Caco-2 (cell line): ENCODE results near the gene PLBD2. TPM values are rescaled to one million over a fixed set of nuclear protein-coding genes. Genes with fewer than 3 reads are reported as not detected.

Experiments
- BruUV-seq: library from RNA; stranded (reverse); fragments of 400-500 nt; replicated peaks from 2 replicates; lab custom pipeline; 2021; lab: Mats Ljungman, UMichigan
- CTCF ChIA-PET: fragments of 300-600 bp; sonication (Branson Sonifier 250); formaldehyde crosslinking; loops from one replicate; lab custom pipeline; 2022; ENCODE audit warnings: antibody characterized with exemption; lab: Charles Lee
- POLR2A ChIA-PET: fragments of 300-600 bp; sonication (Branson Sonifier 250); formaldehyde crosslinking; loops from one replicate; lab custom pipeline; 2022; ENCODE audit warnings: antibody characterized with exemption; lab: Charles Lee
- DNase-seq, 2 experiments: peaks; one replicate each; pipeline versions ENCODE4 v3.0.0 to v3.0.0-alpha.2; 2020 to 2022
- H3K27me3 ChIP-seq: replicated peaks from 2 replicates; pipeline ENCODE4 v1.6.0; 2011; ENCODE audit warnings: low read length; ENCODE audit not compliant: control insufficient read depth, insufficient read depth
- H3K36me3 ChIP-seq: 2 replicates; pipeline ENCODE4 v1.5.1; 2011; ENCODE audit warnings: low read length; ENCODE audit not compliant: control insufficient read depth, insufficient read depth
- H3K4me1 ChIP-seq: fragments of 250-450 bp; sonication (Bioruptor Pico); 2 replicates; pipeline ENCODE4 v1.5.1; 2020; ENCODE audit warnings: mild to moderate bottlenecking
- H3K4me3 ChIP-seq: 2 replicates; pipeline ENCODE4 v1.5.1; 2011; ENCODE audit warnings: low read depth, mild to moderate bottlenecking, control low read depth, low read length
- H3K9me3 ChIP-seq: fragments of 250-450 bp; sonication (Bioruptor Pico); 2 replicates; pipeline ENCODE4 v1.5.1; 2020; ENCODE audit warnings: mild to moderate bottlenecking, moderate library complexity
- H3K27ac Mint-ChIP-seq: one replicate; pipeline ENCODE4 v1.8.0; 2022; ENCODE audit warnings: mixed read lengths; ENCODE audit not compliant: unreplicated experiment
- H3K27me3 Mint-ChIP-seq: one replicate; pipeline ENCODE4 v1.8.0; 2022; ENCODE audit warnings: mixed read lengths; ENCODE audit not compliant: insufficient read depth, unreplicated experiment
- H3K36me3 Mint-ChIP-seq: one replicate; pipeline ENCODE4 v1.8.0; 2022; ENCODE audit warnings: mild to moderate bottlenecking, mixed read lengths; ENCODE audit not compliant: insufficient read depth, unreplicated experiment
- H3K4me1 Mint-ChIP-seq: one replicate; pipeline ENCODE4 v1.8.0; 2022; ENCODE audit warnings: low read depth, mixed read lengths; ENCODE audit not compliant: unreplicated experiment
- H3K4me3 Mint-ChIP-seq: one replicate; pipeline ENCODE4 v1.8.0; 2022; ENCODE audit warnings: mild to moderate bottlenecking, moderate library complexity, mixed read lengths; ENCODE audit not compliant: unreplicated experiment
- H3K9me3 Mint-ChIP-seq: one replicate; pipeline ENCODE4 v1.8.0; 2022; ENCODE audit warnings: mixed read lengths; ENCODE audit not compliant: unreplicated experiment
- CTCF ChIP-seq, 2 experiments: fragments of 200-600 bp in 1 of 2; IDR thresholded peaks; 1 replicate in 1 of 2; 2 replicates in 1 of 2; pipeline versions ENCODE4 v1.5.1 to v1.8.0; 2011 to 2022; ENCODE audit warnings: antibody characterized with exemption in 1 of 2, control low read depth in 1 of 2, inconsistent platforms in 1 of 2, low read depth in 1 of 2, low read length in 1 of 2, mild to moderate bottlenecking in 1 of 2, moderate library complexity in 1 of 2; ENCODE audit not compliant: insufficient read depth in 1 of 2, severe bottlenecking in 1 of 2, unreplicated experiment in 1 of 2
- intact Hi-C: fragments of 100-400 bp; cut with micrococcal nuclease; formaldehyde crosslinking; loops from one replicate; pipeline ENCODE4 v1.10.0; 2022; ENCODE audit not compliant: unreplicated experiment
- total RNA-seq: library from RNA; stranded (reverse); gene quantifications from 2 replicates; pipeline ENCODE4 v1.2.3, GENCODE V29; 2022

Gene PLBD2
- total RNA-seq, 1 experiment from 2014 or later = 43.1 TPM

GRCh38 chr12:113378291-113378690 lies 19.9 kb downstream of the PLBD2 start:
- POLR2A ChIA-PET = no interaction called here
- Mint-ChIP-seq H3K4me1 (no peaks in the 10 kb centered on the region), H3K36me3 (peaks cover 25% of the 10 kb centered on the region), H3K27ac (no peak overlapping the region), H3K9me3 (no peaks in the 10 kb centered on the region), H3K27me3 (no peaks in the 10 kb centered on the region), H3K4me3 (no peak overlapping the region)
- H3K27me3 ChIP-seq = no peaks in the 10 kb centered on the region
- no peaks in the 10 kb centered on the region for H3K9me3 ChIP-seq
- CTCF ChIA-PET = no interaction called here
- peaks cover 2% of the 10 kb centered on the region for H3K36me3 ChIP-seq
- TF ChIP-seq CTCF (IDR thresholded peaks at IDR 0.05; ENCODE audit: insufficient read depth in 1 of 2, low read depth in 1 of 2, low read length in 1 of 2, severe bottlenecking in 1 of 2, unreplicated experiment in 1 of 2) = no peak
- no peak for DNase-seq
- BruUV-seq = no TSS peak
- no peak overlapping the region for H3K4me3 ChIP-seq
- intact Hi-C loops = no loop called here
- no peaks in the 10 kb centered on the region for H3K4me1 ChIP-seq

DNA sequence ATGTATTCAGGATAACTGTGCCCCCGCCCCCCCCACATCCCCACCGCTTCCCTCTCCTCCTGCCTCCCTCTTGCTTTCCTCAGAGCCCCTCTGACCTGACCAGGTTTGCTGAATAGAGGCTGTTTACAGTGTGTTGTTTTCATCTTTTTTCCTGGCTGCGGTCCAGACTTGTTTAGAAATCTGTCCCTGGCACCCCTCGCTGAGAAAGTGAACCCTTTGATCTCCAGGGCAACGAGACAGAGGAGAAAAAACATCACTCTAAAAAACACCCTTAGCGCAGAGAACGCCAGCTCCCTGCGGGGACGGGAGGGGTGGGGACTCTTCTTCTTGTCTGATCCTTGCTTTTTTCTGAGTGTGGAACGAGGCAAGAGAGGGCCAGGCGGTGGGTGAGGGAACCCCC lies 22.8 kb downstream of the PLBD2 start:
- Histone ChIP-seq H3K4me1 (no peaks in the 10 kb centered on the region), H3K4me3 (no peak overlapping the region), H3K36me3 (no peaks in the 10 kb centered on the region; the same call in 1 of the 2 replicates), H3K27me3 (no peaks in the 10 kb centered on the region), H3K9me3 (no peaks in the 10 kb centered on the region)
- H3K9me3 Mint-ChIP-seq = no peaks in the 10 kb centered on the region
- no peak overlapping the region for H3K27ac Mint-ChIP-seq
- intact Hi-C loops = no loop called here
- no peak for TF ChIP-seq CTCF (IDR thresholded peaks at IDR 0.05; ENCODE audit: insufficient read depth in 1 of 2, low read depth in 1 of 2, low read length in 1 of 2, severe bottlenecking in 1 of 2, unreplicated experiment in 1 of 2)
- no peaks in the 10 kb centered on the region for H3K27me3 Mint-ChIP-seq
- DNase-seq = no peak
- H3K4me3 Mint-ChIP-seq = no peak overlapping the region
- H3K36me3 Mint-ChIP-seq = peaks cover 5% of the 10 kb centered on the region
- no TSS peak for BruUV-seq
- POLR2A ChIA-PET = no interaction called here
- no peaks in the 10 kb centered on the region for H3K4me1 Mint-ChIP-seq
- CTCF ChIA-PET = no interaction called here

GRCh38 chr12:113382206-113382605 lies 23.8 kb downstream of the PLBD2 start:
- no TSS peak for BruUV-seq
- Mint-ChIP-seq H3K9me3 (no peaks in the 10 kb centered on the region), H3K36me3 (peaks cover 6% of the 10 kb centered on the region), H3K4me3 (no peak overlapping the region), H3K27me3 (no peaks in the 10 kb centered on the region), H3K27ac (no peak overlapping the region), H3K4me1 (no peaks in the 10 kb centered on the region)
- CTCF ChIA-PET = no interaction called here
- Histone ChIP-seq H3K36me3 (no peaks in the 10 kb centered on the region; the same call in 1 of the 2 replicates), H3K4me3 (no peak overlapping the region), H3K9me3 (no peaks in the 10 kb centered on the region), H3K27me3 (no peaks in the 10 kb centered on the region), H3K4me1 (no peaks in the 10 kb centered on the region)
- TF ChIP-seq CTCF (IDR thresholded peaks at IDR 0.05; ENCODE audit: insufficient read depth in 1 of 2, low read depth in 1 of 2, low read length in 1 of 2, severe bottlenecking in 1 of 2, unreplicated experiment in 1 of 2) = no peak
- intact Hi-C loops = no loop called here
- POLR2A ChIA-PET = no interaction called here
- DNase-seq = no peak
